HepG2 (cell line): ENCODE measurements around the gene KCNT1. TPM values are rescaled to one million over a fixed set of nuclear protein-coding genes. Genes with fewer than 3 reads are reported as not detected.

Source experiments
- ATAC-seq: fragments of 200-7000 bp; cut with Tn5 transposase; 3 replicates; pipeline ENCODE4 v1.9.1; 2020; ENCODE audit warnings: mild to moderate bottlenecking, moderate library complexity
- BruUV-seq: library from RNA; stranded (reverse); fragments of 400-500 nt; replicated peaks from 2 replicates; lab custom pipeline; 2021; lab: Mats Ljungman, UMichigan
- CTCF ChIA-PET: fragments of 300-600 bp; formaldehyde crosslinking; extraction: SDS; loops from one replicate; lab custom pipeline; 2021; ENCODE audit warnings: low total read pairs, inconsistent platforms, low intra/inter-chr PET ratio; lab: Yijun Ruan, JAX
- POLR2A ChIA-PET: fragments of 350-600 bp; sonication (Branson Sonifier 250); formaldehyde crosslinking; loops from one replicate; lab custom pipeline; 2020; ENCODE audit warnings: antibody characterized with exemption, inconsistent platforms; lab: Yijun Ruan, JAX
- DNase-seq: peaks from one replicate; pipeline ENCODE4 v3.0.0-alpha.2; 2015; ENCODE audit warnings: low spot score
- FAIRE-seq: peaks from 3 replicates; lab custom pipeline; 2011; peaks lifted over from hg19 to GRCh38; lab: Jason Lieb, UNC
- H2AFZ ChIP-seq: one replicate; pipeline ENCODE4 v1.6.1; 2011; ENCODE audit warnings: low read length, inconsistent platforms
- H3K27ac ChIP-seq: fragments of 300-600 bp; 3 replicates; pipeline ENCODE4 v1.8.0; 2011; ENCODE audit warnings: mixed run types, mild to moderate bottlenecking, mixed read lengths, low read length, inconsistent platforms; ENCODE audit not compliant: insufficient read depth; ENCODE audit errors: extremely low read length
- H3K27me3 ChIP-seq, 2 experiments: fragments of 200-600 bp in 1 of 2; 2 replicates in 1 of 2; 3 replicates in 1 of 2; pipeline versions ENCODE4 v1.6.0 to v1.8.0; 2011; ENCODE audit warnings: low read length in 2 of 2, mild to moderate bottlenecking in 2 of 2, moderate library complexity in 2 of 2, inconsistent platforms in 1 of 2; ENCODE audit not compliant: insufficient read depth in 2 of 2, control insufficient read depth in 1 of 2
- H3K36me3 ChIP-seq, 2 experiments: fragments of 200-600 bp in 1 of 2; replicated peaks in 1 of 2; 2 replicates in 1 of 2; 3 replicates in 1 of 2; pipeline versions ENCODE4 v1.5.1 to v1.8.0; 2011; ENCODE audit warnings: low read length in 2 of 2, inconsistent platforms in 1 of 2; ENCODE audit not compliant: insufficient read depth in 2 of 2, control insufficient read depth in 1 of 2
- H3K4me1 ChIP-seq: 2 replicates; pipeline ENCODE4 v1.5.1; 2012; ENCODE audit warnings: low read length, inconsistent platforms; ENCODE audit not compliant: insufficient read depth
- H3K4me2 ChIP-seq: 2 replicates; pipeline ENCODE4 v1.6.0; 2011; ENCODE audit warnings: low read depth, low read length, inconsistent platforms
- H3K4me3 ChIP-seq, 3 experiments: fragments of 200-600 bp in 1 of 3; sonication (generic), shearing (Covaris generic) in 1 of 3; replicated peaks in 1 of 3; 2 replicates each; pipeline ENCODE4 v1.5.1; 2011 to 2016; ENCODE audit warnings: low read length in 3 of 3, inconsistent platforms in 2 of 3, low read depth in 2 of 3, mild to moderate bottlenecking in 2 of 3, control low read depth in 1 of 3, mixed read lengths in 1 of 3; ENCODE audit not compliant: insufficient read depth in 1 of 3
- H3K79me2 ChIP-seq: one replicate; pipeline ENCODE4 v1.6.1; 2011; ENCODE audit warnings: low read length, inconsistent platforms; ENCODE audit not compliant: insufficient read depth
- H3K9ac ChIP-seq: 2 replicates; pipeline ENCODE4 v1.6.0; 2011; ENCODE audit warnings: mild to moderate bottlenecking, low read depth, low read length, inconsistent platforms; ENCODE audit not compliant: insufficient read depth
- H3K9me3 ChIP-seq: 2 replicates; pipeline ENCODE4 v1.5.1; 2012; ENCODE audit warnings: mild to moderate bottlenecking, low read length
- H4K20me1 ChIP-seq: 2 replicates; pipeline ENCODE4 v1.6.0; 2011; ENCODE audit warnings: inconsistent platforms, mild to moderate bottlenecking, low read length, moderate library complexity; ENCODE audit not compliant: insufficient read depth
- ASH2L ChIP-seq: fragments of 300-600, 200-600 bp; sonication (generic); IDR thresholded peaks from 2 replicates; pipeline ENCODE4 v1.7.0; 2017; ENCODE audit warnings: low read depth, mild to moderate bottlenecking, moderate library complexity, mixed read lengths, low read length; ENCODE audit not compliant: insufficient read length
- HNF4G ChIP-seq, 2 experiments: sonication (generic) in 1 of 2; formaldehyde crosslinking in 1 of 2; IDR thresholded peaks; 2 replicates each; pipeline versions ENCODE4 v1.4.0 to v1.6.1; 2011 to 2020; ENCODE audit warnings: borderline replicate concordance in 2 of 2, low read depth in 2 of 2, mild to moderate bottlenecking in 2 of 2, low read length in 1 of 2, missing genetic modification reagents in 1 of 2, moderate library complexity in 1 of 2
- POLR2A ChIP-seq, 2 experiments: IDR thresholded peaks; 2 replicates each; pipeline ENCODE4 v1.6.1; 2011; ENCODE audit warnings: low read depth in 2 of 2, low read length in 2 of 2, mild to moderate bottlenecking in 1 of 2, moderate library complexity in 1 of 2; ENCODE audit not compliant: insufficient read depth in 1 of 2
- ZBTB7B ChIP-seq: sonication (generic); formaldehyde crosslinking; IDR thresholded peaks from 2 replicates; pipeline ENCODE4 v1.4.0; 2020; ENCODE audit warnings: missing genetic modification reagents
- ZNF652 ChIP-seq: IDR thresholded peaks from 2 replicates; pipeline ENCODE4 v1.6.1; 2016; ENCODE audit warnings: low read depth, borderline replicate concordance
- ZNF788 ChIP-seq: sonication (generic); formaldehyde crosslinking; IDR thresholded peaks from 2 replicates; pipeline ENCODE4 v1.5.0; 2020; ENCODE audit warnings: mild to moderate bottlenecking, missing genetic modification reagents, borderline replicate concordance
- WGBS: methylation state at CpG from one replicate; pipeline ENCODE4 v1.1.6; 2017; ENCODE audit warnings: low lambda C conversion rate; 5-methylcytosine and 5-hydroxymethylcytosine counted together
- in situ Hi-C: cut with HindIII; loops from 2 replicates; pipeline ENCODE4 v1.10.0; 2017; ENCODE audit warnings: low pct_unique_long_range_greater_than_20kb; ENCODE audit not compliant: extremely low pct_ligation_motif_present
- intact Hi-C: fragments of 100-400 bp; cut with micrococcal nuclease; formaldehyde crosslinking; loops from one replicate; pipeline ENCODE4 v1.10.0; 2022; ENCODE audit not compliant: unreplicated experiment
- polyA plus RNA-seq, 8 experiments: library from polyadenylated mRNA; depleted of rRNA in 3 of 8; stranded (reverse) in 7 of 8; unstranded in 1 of 8; fragments of >200 nt; fragmentation: Illumina TruSeq in 4 of 8; extraction: Trizol in 4 of 8; gene quantifications; 2 replicates each; pipeline versions ENCODE4 v1.2.1 to v1.2.3, GENCODE V29; 2011 to 2016; ENCODE audit warnings: low read depth in 4 of 8, missing spikeins in 1 of 8, mixed read lengths in 1 of 8; ENCODE audit not compliant: insufficient read depth in 1 of 8
- total RNA-seq, 5 experiments: library from RNA; depleted of rRNA; stranded (reverse); fragments of >200 nt; fragmentation: Illumina TruSeq; extraction: Trizol; gene quantifications; 2 replicates each; pipeline ENCODE4 v1.2.3, GENCODE V29; 2016; ENCODE audit warnings: low read depth in 1 of 5
- TF ChIP-seq, protein P1 (sequence below): sonication (generic); formaldehyde crosslinking; IDR thresholded peaks from 2 replicates; pipeline ENCODE4 v1.4.0; 2020; ENCODE audit warnings: missing genetic modification reagents, borderline replicate concordance

Gene KCNT1
- total and polyA plus RNA-seq, 2 of the 13 experiments (the other 11 are each of a cell fraction or from before 2014, with no cell fraction given) = not detected

DNA sequence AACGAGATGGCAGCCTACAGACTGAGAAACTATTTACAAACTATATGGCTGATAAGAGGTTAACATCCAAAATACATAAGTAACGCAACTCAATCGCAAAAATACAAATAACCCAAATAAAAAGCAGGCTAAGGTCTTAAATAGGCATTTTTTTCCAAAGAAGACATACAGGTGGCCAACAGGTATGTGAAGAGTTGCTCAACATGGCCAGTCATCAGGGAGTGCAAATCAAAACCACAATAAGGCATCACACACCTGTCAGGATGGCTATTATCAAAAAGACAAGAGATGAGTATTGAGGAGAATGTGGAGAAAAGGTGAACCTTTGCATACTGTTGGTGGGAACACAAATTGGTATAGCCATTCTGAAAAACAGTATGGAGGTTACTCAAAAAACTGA, 131.9 kb downstream of the KCNT1 start (continued):
- TF ChIP-seq ASH2L = no peak

DNA sequence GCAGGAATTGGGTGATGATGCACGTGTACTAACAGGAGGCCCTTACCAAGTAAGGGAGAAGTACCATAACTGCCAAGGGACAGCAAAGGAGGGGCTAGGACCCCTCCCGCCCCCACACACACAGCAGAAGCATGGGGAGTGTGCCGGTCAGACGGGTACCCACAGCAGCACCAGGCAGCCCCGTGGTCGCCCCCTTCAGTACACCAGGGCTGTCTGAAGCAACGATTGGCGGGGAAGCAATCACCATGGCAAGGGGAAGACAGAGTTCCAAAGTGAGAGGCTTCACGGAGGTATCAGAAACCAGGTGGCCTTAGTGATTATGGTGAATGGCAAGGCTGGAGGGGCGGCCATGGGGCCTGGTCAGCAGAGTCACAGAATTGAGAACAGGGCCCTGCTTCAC, 133.1 kb downstream of the KCNT1 start:
- ATAC-seq (no peak), FAIRE-seq (no peak)
- no TSS peak for BruUV-seq

More for the DNA sequence above, 133.1 kb downstream of the KCNT1 start:
- TF ChIP-seq POLR2A (IDR thresholded peaks at IDR 0.05; ENCODE audit: insufficient read depth in 1 of 2, low read depth in 2 of 2, low read length in 2 of 2) (no peak), ZBTB7B (CRISPR knock-in tag) (no peak), ZNF788 (CRISPR knock-in tag) (no peak), ZNF652 (CRISPR knock-in tag) (no peak), HNF4G (IDR thresholded peaks at IDR 0.05; ENCODE audit: borderline replicate concordance, low read depth, low read length) (no peak), HNF4G (CRISPR knock-in tag; IDR thresholded peaks at IDR 0.05; ENCODE audit: borderline replicate concordance, low read depth) (no peak)
- TF ChIP-seq, protein P1, sequence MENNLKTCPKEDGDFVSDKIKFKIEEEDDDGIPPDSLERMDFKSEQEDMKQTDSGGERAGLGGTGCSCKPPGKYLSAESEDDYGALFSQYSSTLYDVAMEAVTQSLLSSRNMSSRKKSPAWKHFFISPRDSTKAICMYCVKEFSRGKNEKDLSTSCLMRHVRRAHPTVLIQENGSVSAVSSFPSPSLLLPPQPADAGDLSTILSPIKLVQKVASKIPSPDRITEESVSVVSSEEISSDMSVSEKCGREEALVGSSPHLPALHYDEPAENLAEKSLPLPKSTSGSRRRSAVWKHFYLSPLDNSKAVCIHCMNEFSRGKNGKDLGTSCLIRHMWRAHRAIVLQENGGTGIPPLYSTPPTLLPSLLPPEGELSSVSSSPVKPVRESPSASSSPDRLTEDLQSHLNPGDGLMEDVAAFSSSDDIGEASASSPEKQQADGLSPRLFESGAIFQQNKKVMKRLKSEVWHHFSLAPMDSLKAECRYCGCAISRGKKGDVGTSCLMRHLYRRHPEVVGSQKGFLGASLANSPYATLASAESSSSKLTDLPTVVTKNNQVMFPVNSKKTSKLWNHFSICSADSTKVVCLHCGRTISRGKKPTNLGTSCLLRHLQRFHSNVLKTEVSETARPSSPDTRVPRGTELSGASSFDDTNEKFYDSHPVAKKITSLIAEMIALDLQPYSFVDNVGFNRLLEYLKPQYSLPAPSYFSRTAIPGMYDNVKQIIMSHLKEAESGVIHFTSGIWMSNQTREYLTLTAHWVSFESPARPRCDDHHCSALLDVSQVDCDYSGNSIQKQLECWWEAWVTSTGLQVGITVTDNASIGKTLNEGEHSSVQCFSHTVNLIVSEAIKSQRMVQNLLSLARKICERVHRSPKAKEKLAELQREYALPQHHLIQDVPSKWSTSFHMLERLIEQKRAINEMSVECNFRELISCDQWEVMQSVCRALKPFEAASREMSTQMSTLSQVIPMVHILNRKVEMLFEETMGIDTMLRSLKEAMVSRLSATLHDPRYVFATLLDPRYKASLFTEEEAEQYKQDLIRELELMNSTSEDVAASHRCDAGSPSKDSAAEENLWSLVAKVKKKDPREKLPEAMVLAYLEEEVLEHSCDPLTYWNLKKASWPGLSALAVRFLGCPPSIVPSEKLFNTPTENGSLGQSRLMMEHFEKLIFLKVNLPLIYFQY (CRISPR knock-in tag) = no peak
- H3K4me1 ChIP-seq = no peaks in the 10 kb centered on the region
- H3K79me2 ChIP-seq = peaks cover 2% of the 10 kb centered on the region
- H2AFZ ChIP-seq = no peak overlapping the region
- H3K36me3 ChIP-seq = peaks cover 0 to 3% of the 10 kb centered on the region in 2 experiments; a peak in 2 of 5 replicates
- H3K27me3 ChIP-seq = no peaks in the 10 kb centered on the region
- H3K4me2 ChIP-seq = no peak overlapping the region
- intact Hi-C loops = no loop called here
- H3K9me3 ChIP-seq = no peaks in the 10 kb centered on the region
- in situ Hi-C loops = no loop called here
- WGBS = 97% methylated on average over 10 of the region's 10 CpGs
- CTCF ChIA-PET = no interaction called here
- no peak overlapping the region for H3K9ac ChIP-seq
- peaks cover 2% of the 10 kb centered on the region; the same call in 1 of the 2 replicates for H4K20me1 ChIP-seq
- no peak overlapping the region for H3K27ac ChIP-seq
- POLR2A ChIA-PET = no interaction called here
- no peak for DNase-seq
- no peak overlapping the region for H3K4me3 ChIP-seq
